GM12892 (cell line): ENCODE measurements around the gene IGF1R.

Experiments
- POLR2A ChIP-seq: IDR thresholded peaks from 2 replicates; pipeline ENCODE4 v1.6.1; 2011; ENCODE audit warnings: low read depth, low read length, control low read depth
- POLR2AphosphoS5 ChIP-seq: IDR thresholded peaks from 2 replicates; pipeline ENCODE4 v1.6.1; 2011; ENCODE audit warnings: low read depth, low read length, control low read depth
- TAF1 ChIP-seq: IDR thresholded peaks from 2 replicates; pipeline ENCODE4 v1.6.1; 2011; ENCODE audit warnings: low read depth, mild to moderate bottlenecking, control low read depth, low read length, borderline replicate concordance

GRCh38 chr15:98866511-98866910, 218.2 kb downstream of the IGF1R start:
- no peak for TF ChIP-seq TAF1
- no peak for TF ChIP-seq POLR2A
- no peak for TF ChIP-seq POLR2AphosphoS5
